Measurements from ENCODE around the gene ADAMTSL3. TPM values are rescaled to one million over a fixed set of nuclear protein-coding genes. Genes with fewer than 3 reads are reported as not detected.
"Not testable (repeated sequence)": the region's sequence is repeated elsewhere in the genome, so short reads cannot be mapped to it uniquely, and the experiment has no call there.

The ADAMTSL3 gene
- total RNA-seq, 1 donor: 2.0 TPM

DNA sequence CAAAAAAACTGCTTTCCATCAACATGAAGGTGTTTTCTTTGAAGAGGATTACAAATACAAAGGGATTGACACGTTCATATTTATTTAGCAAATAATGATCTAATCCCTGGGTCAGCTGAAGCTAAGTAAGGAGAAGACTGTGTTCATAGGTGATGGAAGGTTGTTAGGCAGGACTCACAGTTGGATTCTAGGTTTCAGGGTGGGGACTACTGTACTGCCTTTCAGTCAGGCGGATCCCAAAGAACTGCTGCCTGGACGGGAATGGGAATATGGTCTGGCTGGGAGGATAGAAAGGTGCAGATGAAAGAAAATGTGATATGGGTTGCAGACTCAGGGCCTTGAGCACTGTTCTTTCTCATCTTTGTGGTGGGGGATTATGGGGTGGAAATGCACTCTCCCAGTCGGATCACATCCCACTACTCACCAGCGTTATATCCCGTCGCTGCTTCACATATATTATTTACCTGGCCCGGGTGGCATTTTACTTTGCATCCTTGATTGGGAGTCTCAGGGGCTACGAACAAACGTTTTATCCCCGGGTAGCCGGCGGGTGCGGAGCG lies 425.5 kb downstream of the ADAMTSL3 start:
- not testable (repeated sequence) for H3K4me3 ChIP-seq (ENCODE audit: low read depth, low read length); DNase-seq (ENCODE audit: low read depth)

DNA sequence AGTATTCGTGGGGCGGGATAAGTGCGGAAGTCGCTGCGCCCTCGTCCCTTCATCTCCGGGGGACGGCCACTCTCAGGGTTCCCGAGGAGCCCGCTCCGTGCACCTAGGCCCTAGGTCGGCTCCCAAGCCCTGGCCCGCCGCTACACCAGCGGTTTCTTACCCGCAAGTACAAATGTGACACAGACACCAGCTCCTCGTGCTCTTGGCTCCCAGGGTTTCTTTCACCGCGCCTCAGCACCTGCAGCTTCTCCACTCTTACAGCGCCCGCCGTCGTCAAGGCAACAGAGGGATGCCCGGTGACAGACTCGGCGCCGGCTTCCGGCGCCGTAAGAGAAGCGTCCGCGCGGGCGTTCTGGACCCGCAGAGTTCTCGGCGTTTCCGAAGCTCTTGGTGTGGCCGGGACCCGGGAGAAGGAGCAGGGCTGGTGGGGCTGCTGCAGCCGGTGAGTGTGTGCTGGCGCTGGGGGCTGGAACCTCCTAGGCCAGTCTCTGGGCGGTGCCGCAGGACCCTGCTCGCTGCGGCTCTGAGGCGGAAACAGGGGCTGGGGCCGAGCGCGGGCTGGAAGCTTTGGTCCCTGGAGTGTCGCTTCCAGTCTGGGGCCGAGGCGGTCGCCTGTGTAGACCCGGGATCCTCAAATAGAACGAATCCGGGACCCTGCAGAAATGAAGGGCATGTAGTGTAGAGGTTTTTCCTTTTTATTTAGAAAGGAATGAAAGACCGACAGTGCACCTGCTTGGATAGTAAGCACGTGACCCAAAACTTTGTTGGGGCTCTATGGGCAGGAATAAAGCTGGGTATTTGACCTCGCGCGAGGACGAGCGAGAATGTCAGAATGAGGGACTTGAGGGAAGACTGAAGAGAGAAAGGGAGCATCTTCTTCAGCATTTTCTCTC lies 426.2 kb downstream of the ADAMTSL3 start:
- peak; percentile 3 for DNase-seq (ENCODE audit: low read depth)
- peak overlapping the region; percentile 51 for H3K4me3 ChIP-seq (ENCODE audit: low read depth, low read length)
- TF ChIP-seq, protein P1, sequence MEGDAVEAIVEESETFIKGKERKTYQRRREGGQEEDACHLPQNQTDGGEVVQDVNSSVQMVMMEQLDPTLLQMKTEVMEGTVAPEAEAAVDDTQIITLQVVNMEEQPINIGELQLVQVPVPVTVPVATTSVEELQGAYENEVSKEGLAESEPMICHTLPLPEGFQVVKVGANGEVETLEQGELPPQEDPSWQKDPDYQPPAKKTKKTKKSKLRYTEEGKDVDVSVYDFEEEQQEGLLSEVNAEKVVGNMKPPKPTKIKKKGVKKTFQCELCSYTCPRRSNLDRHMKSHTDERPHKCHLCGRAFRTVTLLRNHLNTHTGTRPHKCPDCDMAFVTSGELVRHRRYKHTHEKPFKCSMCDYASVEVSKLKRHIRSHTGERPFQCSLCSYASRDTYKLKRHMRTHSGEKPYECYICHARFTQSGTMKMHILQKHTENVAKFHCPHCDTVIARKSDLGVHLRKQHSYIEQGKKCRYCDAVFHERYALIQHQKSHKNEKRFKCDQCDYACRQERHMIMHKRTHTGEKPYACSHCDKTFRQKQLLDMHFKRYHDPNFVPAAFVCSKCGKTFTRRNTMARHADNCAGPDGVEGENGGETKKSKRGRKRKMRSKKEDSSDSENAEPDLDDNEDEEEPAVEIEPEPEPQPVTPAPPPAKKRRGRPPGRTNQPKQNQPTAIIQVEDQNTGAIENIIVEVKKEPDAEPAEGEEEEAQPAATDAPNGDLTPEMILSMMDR (IDR thresholded peaks at IDR 0.05; ENCODE audit: insufficient read depth, low read length): no peak

- not testable (repeated sequence) for DNase-seq (ENCODE audit: low read depth); H3K4me3 ChIP-seq (ENCODE audit: low read depth, low read length)
These were observed 426.8 kb downstream of the ADAMTSL3 start for GRCh38 chr15:84080778-84081084.

GRCh38 chr15:84081391-84082168 lies 427.7 kb downstream of the ADAMTSL3 start:
- TF ChIP-seq, protein P1 (IDR thresholded peaks at IDR 0.05; ENCODE audit: insufficient read depth, low read length): no peak
- H3K4me3 ChIP-seq (ENCODE audit: low read depth, low read length): no peak overlapping the region
- DNase-seq (ENCODE audit: low read depth): no peak

DNA sequence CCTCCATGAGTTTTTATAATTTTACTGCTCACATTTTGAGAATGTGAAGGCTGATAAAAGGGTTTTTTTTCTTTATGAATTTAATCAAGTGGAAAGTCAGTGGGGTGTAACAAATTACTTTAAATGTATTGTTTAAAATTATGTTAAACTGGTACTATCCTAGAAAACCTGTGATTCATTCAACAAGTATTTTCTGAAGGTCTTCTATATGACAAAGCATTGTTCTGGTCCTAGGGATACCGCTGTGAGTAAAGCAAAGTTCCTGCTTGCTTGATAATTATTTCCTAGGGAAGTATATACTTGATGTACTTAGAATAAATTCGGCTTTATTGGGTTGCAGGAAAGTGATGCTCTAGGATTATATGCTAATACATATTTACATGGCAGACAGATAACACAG lies 428.8 kb downstream of the ADAMTSL3 start:
- peak; percentile 3 for DNase-seq (ENCODE audit: low read depth)
- TF ChIP-seq, protein P1 (IDR thresholded peaks at IDR 0.05; ENCODE audit: insufficient read depth, low read length): no peak

GRCh38 chr15:84086071-84086470 lies 432.1 kb downstream of the ADAMTSL3 start:
- not testable (repeated sequence) for DNase-seq (ENCODE audit: low read depth)

More for the DNA sequence above, 428.8 kb downstream of the ADAMTSL3 start:
- H3K4me3 ChIP-seq (ENCODE audit: low read depth, low read length): no peak overlapping the region

More at GRCh38 chr15:84086071-84086470, 432.1 kb downstream of the ADAMTSL3 start:
- not testable (repeated sequence) for H3K4me3 ChIP-seq (ENCODE audit: low read depth, low read length)

Small RNAs within 50 kb of the gene (small RNA-seq; reads per million reads assigned to genes)
- gene RNU6-1339P: not detected
- gene RNU6-401P: not detected

Other genes starting within 250 kb of the ADAMTSL3 start
- 0.09 and 2.1 TPM in 2 replicates for gene SH3GL3, start 206.8 kb upstream of the ADAMTSL3 start, total RNA-seq (ENCODE audit: low replicate concordance)

Measured in fibroblast of the aortic adventitia (primary cell).